Stimulated activated CD8-positive, alpha-beta memory T cell treated with anti-CD3 and anti-CD28 coated beads, Interleukin-2, amount 100 ng/mL, for 48 hours (primary cell): ENCODE results near the gene UBE4A.
A peak's percentile ranks its signal among the peaks of the same experiment; 100 is the strongest.
"Not testable (repeated sequence)": the region's sequence is repeated elsewhere in the genome, so short reads cannot be mapped to it uniquely, and the experiment has no call there.

Experiments
- DNase-seq, 2 donors: peaks; one replicate each; pipeline ENCODE4 v3.0.0-alpha.2; 2020; ENCODE audit warnings: low read depth in 2 of 2

The UBE4A gene

GRCh38 chr11:118401880-118402590, 42.6 kb downstream of the UBE4A start:
- DNase-seq, result no peak

- not testable (repeated sequence) for DNase-seq
Observed at GRCh38 chr11:118402594-118402993, 43.2 kb downstream of the UBE4A start.

GRCh38 chr11:118406599-118407166, 47.3 kb downstream of the UBE4A start:
- no peak for DNase-seq

DNA sequence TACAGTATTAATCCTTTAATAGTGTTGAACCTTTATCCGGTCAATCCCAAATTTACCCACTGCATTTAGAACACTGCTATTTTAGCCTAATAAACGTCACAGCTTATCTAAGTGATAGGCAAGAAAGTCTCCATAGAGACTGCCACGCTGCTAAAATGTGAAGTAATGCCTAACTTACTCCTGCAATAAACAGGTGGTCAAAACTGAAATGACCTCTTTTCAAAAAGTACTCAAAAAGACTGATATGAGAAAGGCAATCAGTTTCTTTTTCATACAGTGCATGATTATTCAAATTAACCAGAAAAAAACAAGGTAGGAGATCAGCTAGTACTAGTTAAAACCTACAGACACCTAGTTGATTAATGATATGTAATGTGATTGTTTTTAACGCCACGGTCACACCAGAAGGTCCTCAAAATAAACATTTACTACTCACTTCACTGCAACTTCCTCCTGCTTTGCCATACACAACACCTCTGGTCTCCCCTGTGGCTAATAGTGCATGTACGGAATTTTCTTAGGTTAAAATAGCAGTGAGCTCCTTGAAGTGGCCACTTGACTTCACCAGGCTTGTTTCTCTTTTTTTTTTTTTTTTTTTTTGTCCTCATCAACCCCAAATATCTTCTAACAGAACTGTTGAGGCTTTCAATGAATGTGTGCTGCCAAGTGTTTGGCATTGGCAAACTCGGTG, 50.8 kb downstream of the UBE4A start:
- no peak for DNase-seq

GRCh38 chr11:118411530-118411929, 52.1 kb downstream of the UBE4A start:
- DNase-seq, result no peak

DNA sequence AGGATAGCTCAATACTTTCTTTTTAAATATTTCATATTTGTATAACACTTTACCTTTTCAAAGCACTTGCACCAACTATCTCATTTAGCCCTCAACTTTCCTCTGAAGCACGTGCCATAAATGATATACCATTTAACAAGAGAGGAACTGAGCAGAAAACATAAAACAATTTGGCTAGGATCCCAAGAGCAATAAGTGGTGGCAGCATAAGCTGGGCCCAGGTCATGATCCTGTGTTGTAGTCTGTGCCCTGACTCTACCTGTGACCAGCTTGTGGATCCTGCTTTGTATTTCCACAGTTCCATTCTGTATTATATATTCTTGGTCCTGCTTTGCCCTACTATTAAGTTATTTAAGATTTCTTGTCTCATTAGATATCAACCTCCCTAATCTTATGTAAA, 53.5 kb downstream of the UBE4A start:
- no peak for DNase-seq

DNA sequence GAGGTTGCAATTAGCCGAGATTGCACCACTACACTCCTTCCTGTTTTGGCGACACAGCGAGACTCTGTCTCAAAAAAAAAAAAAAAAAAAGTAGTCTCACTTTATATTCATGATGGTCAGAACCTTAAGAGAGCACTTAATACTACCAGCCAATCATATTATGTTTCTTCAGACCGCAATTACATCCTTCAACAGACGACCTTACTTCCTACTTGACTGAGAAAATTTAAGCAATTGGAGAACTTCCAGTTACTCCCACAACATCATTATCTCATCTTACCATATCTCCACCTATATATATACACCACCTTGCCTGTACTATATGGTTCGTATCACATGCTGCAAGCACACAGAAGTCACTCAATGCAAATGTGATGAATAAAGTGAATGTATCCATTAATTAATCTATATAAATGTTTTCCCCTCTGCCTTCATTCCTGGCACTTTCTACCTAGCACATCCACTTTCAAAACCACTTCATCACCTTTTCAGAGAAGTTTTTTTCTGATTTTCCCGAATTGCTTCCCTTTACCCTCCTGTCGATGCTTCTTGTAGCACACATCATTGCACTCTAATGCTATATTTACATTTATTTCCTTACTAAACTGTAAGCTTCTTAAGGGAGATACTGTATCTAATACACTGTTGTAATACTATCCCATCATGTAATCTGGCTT, 55.8 kb downstream of the UBE4A start:
- DNase-seq, result no peak

GRCh38 chr11:118415739-118416068, 56.3 kb downstream of the UBE4A start:
- DNase-seq, result peak in 1 of 2 donors; percentile 7

DNA sequence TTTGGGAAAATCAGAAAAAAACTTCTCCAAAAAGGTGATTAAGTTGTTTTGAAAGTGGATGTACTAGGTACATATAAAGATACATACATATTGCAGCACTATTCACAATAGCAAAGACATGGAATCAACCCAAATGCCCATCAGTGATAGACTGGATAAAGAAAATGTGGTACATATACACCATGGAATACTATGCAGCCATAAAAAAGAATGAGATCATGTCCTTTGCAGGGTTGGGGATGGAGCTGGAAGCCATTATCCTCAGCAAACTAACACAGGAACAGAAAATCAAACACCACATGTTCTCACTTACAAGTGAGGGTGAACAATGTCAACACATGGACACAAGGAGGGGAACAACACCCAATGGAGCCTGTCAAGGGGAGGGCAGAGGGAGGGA, 57.5 kb downstream of the UBE4A start:
- DNase-seq, result not testable (repeated sequence)

DNA sequence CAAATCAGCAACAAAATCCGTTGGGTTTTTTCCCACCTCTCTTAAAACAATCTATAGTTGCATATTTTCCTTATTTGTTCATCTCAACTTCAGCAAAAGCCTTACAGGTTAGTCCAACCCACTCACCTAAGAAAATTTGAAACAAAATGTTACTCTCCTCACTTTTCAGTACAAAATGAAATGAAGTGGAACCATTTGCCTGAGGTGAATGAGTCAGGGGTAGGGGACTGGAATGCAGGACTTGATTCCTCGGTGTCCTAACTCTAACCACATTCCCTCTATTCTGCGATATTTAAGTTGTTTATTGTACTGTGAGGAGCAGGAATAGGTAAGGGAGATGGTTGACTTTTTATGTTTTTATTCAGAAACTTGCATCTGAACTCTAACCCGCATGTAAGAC, 58.4 kb downstream of the UBE4A start:
- no peak for DNase-seq

GRCh38 chr11:118418766-118419165, 59.4 kb downstream of the UBE4A start:
- DNase-seq, result no peak

DNA sequence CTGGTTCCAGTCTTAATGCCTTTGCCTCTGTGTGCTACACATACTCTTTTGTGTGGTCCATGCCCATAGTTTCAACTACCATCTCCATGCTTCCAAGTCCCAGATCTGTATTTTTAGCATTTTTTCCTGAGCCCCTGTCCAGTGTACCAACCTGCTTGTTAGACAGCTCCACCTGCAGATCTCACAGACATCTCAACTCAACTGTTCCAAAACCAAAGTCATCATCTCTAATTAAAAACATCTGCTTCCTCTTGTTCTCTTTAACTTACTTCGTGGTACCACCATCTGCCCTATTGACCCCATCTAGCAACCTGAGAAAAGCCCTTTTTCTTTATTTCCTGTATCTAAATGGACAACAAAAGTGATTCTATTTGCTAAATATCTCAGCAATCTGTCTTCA, 68.3 kb downstream of the UBE4A start:
- DNase-seq, result no peak

DNA sequence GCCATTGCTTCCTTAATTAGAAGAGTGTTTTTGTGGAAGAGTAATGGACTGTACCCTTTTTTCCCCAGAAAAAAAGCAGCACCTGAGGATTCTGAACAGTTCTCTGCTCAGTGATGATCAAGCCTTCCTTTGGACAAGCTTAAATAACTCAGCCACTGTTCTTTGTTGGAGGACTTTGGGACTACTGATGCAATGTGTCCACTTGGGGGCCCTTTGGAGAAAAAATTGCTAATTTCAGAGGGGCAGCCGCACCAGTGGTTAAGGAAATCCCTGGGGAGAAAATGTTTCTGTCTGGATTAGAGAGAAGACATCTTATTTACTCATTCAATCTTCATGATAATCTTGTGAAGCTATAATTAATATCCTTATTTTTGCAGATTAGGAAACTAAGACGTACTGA, 71.6 kb downstream of the UBE4A start:
- no peak for DNase-seq

DNA sequence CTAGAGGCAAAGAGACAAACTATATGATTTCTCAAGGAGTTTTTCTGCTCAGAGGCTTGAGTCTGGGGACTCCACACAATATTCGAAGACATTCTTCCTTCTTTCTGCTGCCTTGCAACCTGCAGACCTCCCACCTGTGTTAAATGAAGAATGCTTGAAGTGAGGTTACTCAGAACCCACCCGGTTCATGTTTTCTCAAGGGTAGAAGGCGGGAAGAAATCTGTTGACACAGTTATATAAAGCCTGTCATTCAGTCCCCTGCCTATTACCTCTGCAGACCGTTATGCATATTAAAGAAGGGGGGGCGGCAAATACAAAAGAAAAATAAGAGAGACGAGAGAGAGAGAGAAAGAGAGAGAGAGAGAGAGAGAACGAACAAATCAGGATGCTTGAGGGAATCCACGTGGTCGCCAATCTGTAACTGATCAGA, 74.7 kb downstream of the UBE4A start:
- no peak for DNase-seq

DNA sequence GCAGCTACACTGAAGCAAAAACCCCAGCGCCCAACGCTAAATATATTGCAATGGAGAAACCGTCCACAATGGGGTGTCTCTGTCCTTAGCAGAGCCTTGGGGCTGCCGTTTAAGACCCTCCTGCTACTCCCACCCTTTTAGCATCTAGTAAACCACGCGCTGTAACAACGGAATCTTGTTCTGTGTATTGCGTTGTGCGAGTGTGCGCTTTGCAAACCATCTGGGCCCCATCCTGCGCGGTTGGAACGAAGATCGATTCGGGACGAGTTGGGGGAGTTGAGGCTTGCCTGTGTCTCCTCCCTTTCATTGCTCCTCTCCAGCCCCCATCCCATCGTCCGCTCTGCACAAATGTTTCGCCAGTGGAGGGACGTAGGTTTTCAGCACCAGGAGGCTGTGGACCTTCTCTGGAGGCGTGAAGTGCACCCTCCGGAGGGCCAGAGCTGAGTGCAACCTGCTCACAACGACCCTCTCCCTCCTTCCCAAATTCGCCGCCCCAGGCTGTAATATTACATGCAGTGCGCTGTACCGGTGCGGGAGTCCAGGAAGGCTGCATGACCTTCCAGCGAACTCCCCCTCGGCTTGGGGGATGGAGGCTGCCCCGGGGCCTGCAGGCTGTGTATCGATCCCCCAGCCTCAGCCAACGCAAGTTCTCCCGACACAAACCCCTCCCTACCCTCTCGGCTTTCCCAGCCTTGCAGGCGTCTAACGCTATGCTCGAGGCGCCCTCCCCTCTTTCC, 75.3 kb downstream of the UBE4A start:
- DNase-seq, result peak; percentile 10 to 22

- DNase-seq, result peak; percentile 45 to 55
Observed at GRCh38 chr11:118435290-118435892, 76.0 kb downstream of the UBE4A start.

GRCh38 chr11:118435893-118436624, 76.7 kb downstream of the UBE4A start, which contains the start of gene KMT2A:
KMT2A (plus strand) TSS chr11:118436492; CDS start chr11:118436513, 21 bp downstream.
- peak; percentile 90 to 95 for DNase-seq

DNA sequence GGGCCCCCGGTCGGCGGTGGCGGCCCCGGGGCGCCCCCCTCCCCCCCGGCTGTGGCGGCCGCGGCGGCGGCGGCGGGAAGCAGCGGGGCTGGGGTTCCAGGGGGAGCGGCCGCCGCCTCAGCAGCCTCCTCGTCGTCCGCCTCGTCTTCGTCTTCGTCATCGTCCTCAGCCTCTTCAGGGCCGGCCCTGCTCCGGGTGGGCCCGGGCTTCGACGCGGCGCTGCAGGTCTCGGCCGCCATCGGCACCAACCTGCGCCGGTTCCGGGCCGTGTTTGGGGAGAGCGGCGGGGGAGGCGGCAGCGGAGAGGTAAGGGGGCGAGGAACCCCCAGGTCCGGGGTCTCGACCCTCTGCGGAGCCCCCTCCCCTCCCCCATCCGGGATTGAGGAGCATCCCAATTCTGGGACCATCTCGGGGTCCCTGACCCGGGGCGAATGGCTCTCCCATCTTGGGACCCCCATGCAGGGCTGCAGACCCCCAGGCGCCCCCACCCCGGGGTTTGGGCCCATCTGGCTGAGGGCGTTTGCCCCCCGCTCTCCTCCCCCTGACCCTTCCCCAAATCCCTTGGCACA, 77.3 kb downstream of the UBE4A start:
- DNase-seq, result peak; percentile 21 to 31

DNA sequence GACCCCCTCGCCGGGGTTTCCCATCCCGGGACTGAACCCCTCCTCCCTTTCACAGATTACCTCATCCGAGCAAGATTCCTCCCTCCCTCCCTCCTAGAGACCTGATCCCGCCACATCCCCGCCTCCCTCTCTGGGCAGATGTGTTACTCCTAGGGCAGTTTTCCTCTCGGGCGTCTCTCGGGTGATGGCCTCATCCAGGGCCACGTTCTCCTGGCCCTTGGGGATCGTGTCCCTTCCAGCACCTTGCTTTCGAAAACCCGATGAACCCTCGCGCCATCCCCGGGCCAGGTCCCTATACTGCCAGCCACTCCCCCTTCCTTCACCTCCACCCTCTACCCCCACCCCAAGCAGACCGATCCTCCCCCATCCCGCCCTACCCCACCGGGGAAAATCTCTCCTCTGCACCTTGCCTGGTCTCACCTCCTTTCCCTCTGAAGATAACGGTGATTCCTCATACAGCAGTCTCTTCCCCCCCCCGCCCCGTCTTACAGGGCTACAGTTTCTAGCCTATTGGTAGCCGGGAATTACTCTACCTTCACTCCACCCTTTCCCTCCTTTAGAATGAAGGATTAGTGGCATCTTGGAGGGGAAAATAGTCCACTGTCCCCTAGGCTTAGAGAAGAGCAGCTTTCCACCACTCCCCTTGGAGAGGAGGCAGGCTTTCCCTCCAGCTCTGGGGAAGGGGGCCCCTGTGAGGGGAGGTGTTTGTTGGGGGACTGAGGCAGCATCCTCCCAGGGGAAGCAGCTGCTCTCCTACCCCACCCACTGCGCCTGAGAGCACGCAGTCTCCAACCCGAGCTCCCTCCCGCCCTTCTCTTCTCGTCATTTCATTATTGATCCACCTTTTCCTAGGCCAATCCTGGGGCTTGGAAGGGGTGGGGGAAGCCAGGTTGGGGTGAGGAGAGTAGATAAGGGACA, 78.1 kb downstream of the UBE4A start:
- DNase-seq, result peak; percentile 32 to 36
